ENCODE measurements around the gene ACKR4. TPM values are rescaled to one million over a fixed set of nuclear protein-coding genes. Genes with fewer than 3 reads are reported as not detected.

The ACKR4 gene
- total RNA-seq (2014; rRNA removed; shearing (Covaris generic)) (not detected in 2 replicates), polyA plus RNA-seq (2016; fragmentation: Nextera tagmentation; extraction: Ambion mirVana) (0.26 TPM in 1 of 2 replicates, not detected in the other)
- long read RNA-seq, result 0 reads

GRCh38 chr3:132596816-132597433 lies at the start of gene ACKR4:
Gene ACKR4 (plus strand): TSS chr3:132597270. CDS start chr3:132600398, 3,128 bp downstream.
- Mint-ChIP-seq H3K9me3 (no peaks in the 10 kb centered on the region), H3K4me3 (no peak within 1 kb of the TSS), H3K4me1 (peaks cover 6% of the 10 kb centered on the region; the same call in 2 of the 3 replicates), H3K36me3 (ENCODE audit: low read depth) (no peaks in the 10 kb centered on the region), H3K27me3 (ENCODE audit: insufficient read depth, low read depth, poor library complexity) (no peaks in the 10 kb centered on the region), H3K27ac (no peak within 1 kb of the TSS)
- ATAC-seq, result no peak
- Histone ChIP-seq H3K27ac (ENCODE audit: low read depth) (no peak within 1 kb of the TSS), H4K20me1 (replicated peaks; ENCODE audit: insufficient read depth) (no peaks in the 10 kb centered on the region), H3K9me2 (ENCODE audit: insufficient read depth) (no peaks in the 10 kb centered on the region), H3K36me3 (ENCODE audit: insufficient read depth) (no peaks in the 10 kb centered on the region), H3K79me2 (replicated peaks; ENCODE audit: insufficient read depth) (no peaks in the 10 kb centered on the region), H2AFZ (no peak within 1 kb of the TSS), H3K4me3 (no peak within 1 kb of the TSS), H3K27me3 (ENCODE audit: insufficient read depth) (no peaks in the 10 kb centered on the region), H3F3A (replicated peaks; ENCODE audit: low read depth) (no peaks in the 10 kb centered on the region), H3K4me1 (ENCODE audit: insufficient read depth) (no peaks in the 10 kb centered on the region; the same call in 1 of the 2 replicates), H3K4me2 (no peak within 1 kb of the TSS)
- TF ChIP-seq JUNB (IDR thresholded peaks at IDR 0.05; ENCODE audit: unreplicated experiment), result no peak
- no peak for TF ChIP-seq EZH2 (IDR thresholded peaks at IDR 0.05; ENCODE audit: low read depth, unreplicated experiment)
- no peak for TF ChIP-seq ZNF462 (CRISPR knock-in tag; IDR thresholded peaks at IDR 0.05)
- no peak for TF ChIP-seq ZNF331 (CRISPR knock-in tag; IDR thresholded peaks at IDR 0.05; ENCODE audit: low read depth)
- TF ChIP-seq, protein P1, sequence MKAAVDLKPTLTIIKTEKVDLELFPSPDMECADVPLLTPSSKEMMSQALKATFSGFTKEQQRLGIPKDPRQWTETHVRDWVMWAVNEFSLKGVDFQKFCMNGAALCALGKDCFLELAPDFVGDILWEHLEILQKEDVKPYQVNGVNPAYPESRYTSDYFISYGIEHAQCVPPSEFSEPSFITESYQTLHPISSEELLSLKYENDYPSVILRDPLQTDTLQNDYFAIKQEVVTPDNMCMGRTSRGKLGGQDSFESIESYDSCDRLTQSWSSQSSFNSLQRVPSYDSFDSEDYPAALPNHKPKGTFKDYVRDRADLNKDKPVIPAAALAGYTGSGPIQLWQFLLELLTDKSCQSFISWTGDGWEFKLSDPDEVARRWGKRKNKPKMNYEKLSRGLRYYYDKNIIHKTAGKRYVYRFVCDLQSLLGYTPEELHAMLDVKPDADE (IDR thresholded peaks at IDR 0.05), result no peak
- no peak for TF ChIP-seq CREB1 (CRISPR knock-in tag; IDR thresholded peaks at IDR 0.05; ENCODE audit: low read depth)
- no peak for TF ChIP-seq NANOG (IDR thresholded peaks at IDR 0.05; ENCODE audit: borderline replicate concordance)
- DNase-seq (ENCODE audit: low spot score), result no peak
